T-helper 2 cell treated with Interferon-gamma antibody and Interleukin-4, amounts not matched to agents 5 μg/mL and 100 μg/mL, for 36 hours (primary cell): ENCODE measurements around the gene NDUFS1.
A peak's percentile ranks its signal among the peaks of the same experiment; 100 is the strongest.
"Not testable (repeated sequence)": the region's sequence is repeated elsewhere in the genome, so short reads cannot be mapped to it uniquely, and the experiment has no call there.

ENCODE experiments used
- DNase-seq: peaks from one replicate; pipeline ENCODE4 v3.0.0; 2021; ENCODE audit warnings: low spot score
- H3K27ac Mint-ChIP-seq: one replicate; pipeline ENCODE4 v1.8.0; 2021; ENCODE audit warnings: mild to moderate bottlenecking, mixed read lengths
- H3K27me3 Mint-ChIP-seq: one replicate; pipeline ENCODE4 v1.8.0; 2021; ENCODE audit warnings: low read depth, mixed read lengths
- H3K36me3 Mint-ChIP-seq: one replicate; pipeline ENCODE4 v1.8.0; 2021; ENCODE audit warnings: low read depth, mixed read lengths
- H3K4me1 Mint-ChIP-seq: one replicate; pipeline ENCODE4 v1.8.0; 2021; ENCODE audit warnings: low read depth, mixed read lengths
- H3K4me3 Mint-ChIP-seq: one replicate; pipeline ENCODE4 v1.8.0; 2022; ENCODE audit warnings: mild to moderate bottlenecking, moderate library complexity, mixed read lengths
- H3K9me3 Mint-ChIP-seq: one replicate; pipeline ENCODE4 v1.8.0; 2021; ENCODE audit warnings: mixed read lengths

The NDUFS1 gene

DNA sequence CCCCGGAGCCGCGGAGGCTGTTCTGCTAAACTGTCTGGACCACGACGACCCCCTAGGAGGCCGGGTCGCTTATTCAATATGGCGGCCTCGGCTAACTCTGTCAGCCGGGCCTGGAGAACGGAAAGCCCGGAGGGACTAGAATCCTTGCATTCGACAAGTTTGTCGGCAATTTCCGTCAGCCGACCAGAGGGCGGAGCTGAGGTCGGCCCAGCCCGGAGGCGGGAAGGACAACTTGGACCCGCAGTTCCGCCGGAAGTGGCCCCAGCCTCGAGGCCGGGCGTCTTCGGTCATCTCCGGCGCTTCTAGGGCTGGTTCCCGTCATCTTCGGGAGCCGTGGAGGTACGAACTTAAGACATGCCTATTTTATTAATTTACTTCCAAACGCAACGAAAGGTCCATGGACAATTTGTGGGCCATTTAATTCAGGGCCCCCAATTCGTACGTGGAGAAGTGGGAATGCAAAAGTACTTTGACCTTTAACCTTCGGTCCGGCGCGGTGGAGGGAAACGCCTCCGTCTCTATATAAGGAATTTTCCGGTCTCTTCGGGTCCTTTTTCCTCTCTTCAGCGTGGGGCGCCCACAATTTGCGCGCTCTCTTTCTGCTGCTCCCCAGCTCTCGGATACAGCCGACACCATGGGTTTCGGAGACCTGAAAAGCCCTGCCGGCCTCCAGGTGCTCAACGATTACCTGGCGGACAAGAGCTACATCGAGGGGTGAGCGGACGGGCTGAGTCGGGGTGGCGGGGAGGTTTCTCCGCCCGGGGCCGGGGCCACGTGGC, at the start of gene NDUFS1, which contains the start of gene EEF1B2:
NDUFS1 (minus strand) TSS at position 99 of the 779 bp plus-strand sequence. CDS start 5,766 bp downstream, outside the sequence.
EEF1B2 (plus strand) TSS at position 550 of the 779 bp plus-strand sequence; CDS start at position 635, 85 bp downstream.
- peak; percentile 98 for DNase-seq
- Mint-ChIP-seq H3K27me3 (no peaks in the 10 kb centered on the region), H3K9me3 (no peaks in the 10 kb centered on the region), H3K27ac (peak within 1 kb of the TSS; percentile 96), H3K36me3 (peaks cover 59% of the 10 kb centered on the region), H3K4me3 (peak within 1 kb of the TSS; percentile 93), H3K4me1 (peaks cover 33% of the 10 kb centered on the region)

DNA sequence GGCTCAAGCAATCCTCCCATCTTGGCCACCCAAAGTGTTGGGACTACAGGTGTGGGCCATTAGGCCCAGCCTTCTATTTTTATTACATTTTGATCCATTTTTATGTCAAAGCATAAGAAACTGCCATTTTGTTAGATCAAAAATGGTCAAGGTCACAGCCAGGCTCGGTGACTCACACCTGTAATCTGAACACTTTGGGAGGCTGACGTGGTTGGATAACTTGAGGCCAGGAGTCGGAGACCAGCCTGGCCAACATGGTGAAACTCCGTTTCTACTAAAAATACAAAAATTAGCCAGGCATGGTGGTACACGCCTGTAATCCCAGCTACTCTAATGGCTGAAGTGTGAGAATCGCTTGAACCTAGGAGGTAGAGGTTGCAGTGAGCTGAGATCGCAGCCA, 49.7 kb upstream of the NDUFS1 start:
- H3K36me3 Mint-ChIP-seq = no peaks in the 10 kb centered on the region
- DNase-seq = no peak
- peaks cover 5% of the 10 kb centered on the region for H3K4me1 Mint-ChIP-seq
- H3K27me3 Mint-ChIP-seq = peaks cover 6% of the 10 kb centered on the region
- H3K9me3 Mint-ChIP-seq = no peaks in the 10 kb centered on the region
- H3K4me3 Mint-ChIP-seq = no peak overlapping the region
- no peak overlapping the region for H3K27ac Mint-ChIP-seq

DNA sequence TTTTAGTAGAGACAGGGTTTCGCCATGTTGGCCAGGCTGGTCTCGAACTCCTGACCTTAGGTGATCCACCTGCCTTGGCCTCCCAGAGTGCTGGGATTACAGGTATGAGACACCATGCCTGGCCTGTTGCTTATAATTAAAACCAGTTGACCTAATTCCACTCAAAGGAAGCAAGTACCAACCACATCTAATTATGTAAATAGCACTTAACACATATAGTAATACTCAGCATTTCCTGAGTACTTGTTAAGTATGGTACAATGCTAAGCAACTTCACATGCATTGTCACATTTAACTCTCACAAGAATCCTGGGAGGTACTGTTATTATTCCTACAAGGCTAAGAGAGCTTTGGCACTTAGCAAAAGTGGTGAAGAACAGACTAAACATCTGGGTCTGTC, 48.1 kb upstream of the NDUFS1 start:
- DNase-seq, H3K27me3 Mint-ChIP-seq: not testable (repeated sequence)

DNA sequence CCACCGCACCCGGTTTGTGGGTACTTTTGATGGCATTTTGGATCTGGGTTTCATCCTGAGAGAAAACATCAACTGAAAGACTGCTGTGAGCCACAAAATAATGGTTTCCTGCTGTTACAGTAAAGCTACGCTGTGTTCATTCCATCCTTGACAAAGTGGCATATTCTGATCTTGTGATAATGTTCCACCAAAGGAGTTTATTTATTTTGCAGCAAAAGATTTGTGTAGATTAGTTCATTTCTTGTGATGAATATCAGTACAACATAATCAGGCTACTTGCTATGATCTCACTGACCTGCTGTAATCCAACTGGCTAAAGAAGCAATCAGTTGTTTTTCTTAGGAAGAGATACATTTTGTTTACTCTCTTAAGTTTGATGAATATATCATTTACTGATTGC, 45.5 kb upstream of the NDUFS1 start:
- Mint-ChIP-seq H3K27ac (no peak overlapping the region), H3K36me3 (no peaks in the 10 kb centered on the region), H3K4me1 (peaks cover 5% of the 10 kb centered on the region), H3K27me3 (no peaks in the 10 kb centered on the region), H3K4me3 (no peak overlapping the region), H3K9me3 (no peaks in the 10 kb centered on the region)
- no peak for DNase-seq

More for the DNA sequence above, 48.1 kb upstream of the NDUFS1 start:
- not testable (repeated sequence) for H3K4me1 Mint-ChIP-seq, H3K36me3 Mint-ChIP-seq, H3K4me3 Mint-ChIP-seq, H3K9me3 Mint-ChIP-seq, H3K27ac Mint-ChIP-seq

DNA sequence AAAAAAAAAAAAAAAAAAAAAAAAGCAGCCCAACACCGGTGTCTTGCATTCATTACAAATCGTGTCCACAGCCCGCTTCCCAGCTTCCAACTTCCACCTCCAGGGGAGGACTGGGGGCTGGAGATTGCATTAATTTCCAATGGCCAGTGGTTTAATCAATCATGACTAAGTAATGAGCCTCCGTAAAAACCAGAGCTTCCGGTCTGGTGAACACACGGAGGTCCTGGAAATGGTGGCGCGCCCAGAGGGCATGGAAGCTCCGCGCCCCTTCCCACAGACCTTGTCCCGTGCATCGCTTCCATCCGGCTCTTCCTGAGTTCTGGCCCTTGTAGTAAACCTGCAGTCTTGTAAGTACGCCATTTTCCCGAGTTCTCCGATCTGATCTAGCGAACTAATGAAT, 44.1 kb upstream of the NDUFS1 start:
- no peaks in the 10 kb centered on the region for H3K27me3 Mint-ChIP-seq
- no peak overlapping the region for H3K4me3 Mint-ChIP-seq
- H3K4me1 Mint-ChIP-seq = peaks cover 5% of the 10 kb centered on the region
- no peak for DNase-seq
- no peaks in the 10 kb centered on the region for H3K9me3 Mint-ChIP-seq
- no peaks in the 10 kb centered on the region for H3K36me3 Mint-ChIP-seq
- H3K27ac Mint-ChIP-seq = no peak overlapping the region

DNA sequence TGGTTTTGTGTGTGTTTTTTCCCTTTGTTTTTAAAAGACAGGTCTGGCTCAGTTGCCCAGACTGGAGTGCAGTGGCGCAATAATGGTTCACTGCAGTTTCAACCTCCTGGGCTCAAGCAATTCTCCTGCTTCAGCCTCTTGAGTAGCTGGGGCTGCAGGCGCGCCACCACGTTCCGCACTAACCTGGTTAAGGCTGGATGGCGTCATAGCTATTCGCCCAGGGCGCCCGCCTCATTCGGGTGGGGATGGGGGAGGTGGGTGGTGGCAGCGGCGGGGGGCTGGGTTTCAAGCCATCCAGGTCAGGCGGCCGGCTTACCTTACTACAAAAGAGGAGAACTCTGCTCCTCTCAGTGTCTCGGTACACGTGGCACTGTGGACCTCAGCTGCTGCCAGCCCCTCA, 43.2 kb upstream of the NDUFS1 start:
- peaks cover 5% of the 10 kb centered on the region for H3K4me1 Mint-ChIP-seq
- H3K27ac Mint-ChIP-seq = no peak overlapping the region
- no peak for DNase-seq
- no peaks in the 10 kb centered on the region for H3K27me3 Mint-ChIP-seq
- H3K4me3 Mint-ChIP-seq = no peak overlapping the region
- H3K9me3 Mint-ChIP-seq = no peaks in the 10 kb centered on the region
- no peaks in the 10 kb centered on the region for H3K36me3 Mint-ChIP-seq

DNA sequence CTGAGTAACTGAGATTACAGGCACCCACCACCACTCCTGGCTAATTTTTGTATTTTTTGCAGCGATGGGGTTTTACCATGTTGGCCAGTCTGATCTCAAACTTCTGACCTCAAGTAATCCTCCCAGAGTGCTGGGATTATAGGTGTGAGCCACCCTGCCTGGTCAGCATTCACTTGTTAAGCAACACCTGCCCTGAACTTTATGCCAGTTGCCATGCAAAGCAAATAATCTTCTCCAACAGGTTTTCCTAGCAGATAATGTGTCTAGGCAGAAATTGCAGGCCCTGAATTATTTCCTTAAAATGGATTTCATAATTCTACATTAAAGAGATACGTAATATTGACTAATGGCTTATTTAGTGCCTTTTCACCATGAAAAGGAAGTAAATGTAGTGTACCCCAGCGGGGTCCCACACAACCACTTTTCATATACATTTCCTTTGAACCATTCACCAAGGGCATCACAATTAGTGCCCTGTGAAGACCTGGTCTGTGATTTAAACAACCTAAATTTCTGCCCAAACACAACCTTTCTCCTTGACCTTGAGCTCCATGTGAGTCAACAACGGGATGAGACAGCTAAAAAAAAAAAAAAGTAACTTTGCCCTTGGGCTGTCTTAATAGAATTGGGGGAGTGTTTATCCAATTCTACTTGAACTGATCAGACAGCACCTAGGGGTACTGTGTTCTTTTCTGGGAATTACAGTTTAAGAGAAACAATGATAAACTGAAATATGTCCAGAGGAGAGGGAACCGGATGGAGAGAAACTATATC, 42.0 kb upstream of the NDUFS1 start:
- Mint-ChIP-seq H3K27ac (no peak overlapping the region), H3K36me3 (no peaks in the 10 kb centered on the region), H3K4me1 (peaks cover 5% of the 10 kb centered on the region), H3K4me3 (no peak overlapping the region), H3K27me3 (peaks cover 3% of the 10 kb centered on the region), H3K9me3 (no peaks in the 10 kb centered on the region)
- no peak for DNase-seq

DNA sequence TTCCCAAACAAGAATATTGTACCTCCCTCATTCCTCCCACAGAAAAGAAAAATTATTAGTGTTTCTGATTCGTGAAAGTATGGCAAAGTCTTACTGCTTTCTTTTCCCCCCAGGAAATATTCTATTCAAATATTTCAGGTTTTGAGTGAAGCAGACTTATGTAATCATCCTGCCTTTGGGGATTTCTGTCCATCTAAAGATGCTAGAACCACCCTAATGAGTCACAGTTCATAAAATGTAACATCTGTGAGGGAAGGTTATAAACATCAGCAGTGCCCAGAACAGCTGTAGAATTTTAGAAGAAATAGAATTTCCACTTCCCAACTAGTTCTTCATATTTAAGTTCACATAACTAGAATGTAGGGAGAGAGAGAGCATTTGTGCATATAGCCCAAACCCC, 39.4 kb upstream of the NDUFS1 start:
- H3K27ac Mint-ChIP-seq = no peak overlapping the region
- DNase-seq = no peak
- H3K9me3 Mint-ChIP-seq = no peaks in the 10 kb centered on the region
- H3K36me3 Mint-ChIP-seq = no peaks in the 10 kb centered on the region
- H3K4me1 Mint-ChIP-seq = no peaks in the 10 kb centered on the region
- H3K27me3 Mint-ChIP-seq = peaks cover 3% of the 10 kb centered on the region
- no peak overlapping the region for H3K4me3 Mint-ChIP-seq

DNA sequence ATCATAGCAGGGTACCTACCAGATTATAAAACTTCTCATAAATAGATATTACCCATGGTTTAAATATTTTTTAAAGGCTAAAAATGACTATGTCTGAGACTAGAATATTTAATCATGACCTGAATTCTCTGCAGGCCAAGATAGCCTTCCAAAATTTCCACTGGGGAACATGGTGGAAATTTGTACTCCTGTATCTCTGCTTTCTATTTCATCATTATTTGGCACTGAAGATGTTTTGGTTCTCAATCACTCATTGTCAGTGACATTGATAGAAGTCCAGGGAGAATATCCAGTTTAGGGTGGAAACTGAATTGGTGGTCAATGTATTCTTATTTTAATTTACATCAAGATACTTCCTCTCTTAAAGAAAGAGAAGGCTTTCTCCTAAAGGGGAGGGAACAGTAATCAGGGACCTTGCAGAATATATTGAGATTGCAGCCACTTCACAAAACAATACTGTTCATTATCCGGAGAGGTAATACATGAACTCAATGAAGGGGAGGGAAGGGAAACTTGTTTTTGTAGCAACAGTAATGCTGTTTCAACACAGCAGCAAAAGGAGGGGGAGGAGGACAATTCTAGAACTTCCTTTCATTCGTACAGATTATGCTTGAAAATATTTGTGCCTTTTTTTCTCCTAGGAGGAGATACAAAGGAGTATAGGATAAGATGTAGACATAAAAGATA, 34.6 kb upstream of the NDUFS1 start:
- Mint-ChIP-seq H3K27me3 (peaks cover 18% of the 10 kb centered on the region), H3K27ac (no peak overlapping the region), H3K4me1 (no peaks in the 10 kb centered on the region), H3K9me3 (no peaks in the 10 kb centered on the region), H3K36me3 (no peaks in the 10 kb centered on the region), H3K4me3 (no peak overlapping the region)
- no peak for DNase-seq

DNA sequence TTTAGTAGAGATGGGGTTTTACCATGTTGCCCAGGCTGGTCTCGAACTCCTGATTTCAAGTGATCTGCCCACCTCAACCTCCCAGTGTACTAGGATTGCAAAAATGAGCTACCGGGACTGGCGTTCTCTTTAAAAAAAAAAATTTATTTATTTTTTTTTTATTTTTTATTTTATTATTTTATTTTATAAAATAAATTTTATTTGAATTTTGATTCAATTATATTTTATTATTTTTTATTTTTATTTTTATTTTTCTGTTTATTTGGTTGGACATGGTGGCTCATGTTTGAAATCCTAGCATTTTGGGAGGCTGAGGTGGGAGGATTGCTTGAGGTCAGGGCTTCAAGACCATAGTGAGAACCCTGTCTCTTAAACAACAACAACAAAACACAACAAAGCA, 32.9 kb upstream of the NDUFS1 start:
- Mint-ChIP-seq H3K4me1 (no peaks in the 10 kb centered on the region), H3K27me3 (peaks cover 22% of the 10 kb centered on the region), H3K27ac (no peak overlapping the region), H3K36me3 (no peaks in the 10 kb centered on the region), H3K4me3 (no peak overlapping the region), H3K9me3 (no peaks in the 10 kb centered on the region)
- no peak for DNase-seq

DNA sequence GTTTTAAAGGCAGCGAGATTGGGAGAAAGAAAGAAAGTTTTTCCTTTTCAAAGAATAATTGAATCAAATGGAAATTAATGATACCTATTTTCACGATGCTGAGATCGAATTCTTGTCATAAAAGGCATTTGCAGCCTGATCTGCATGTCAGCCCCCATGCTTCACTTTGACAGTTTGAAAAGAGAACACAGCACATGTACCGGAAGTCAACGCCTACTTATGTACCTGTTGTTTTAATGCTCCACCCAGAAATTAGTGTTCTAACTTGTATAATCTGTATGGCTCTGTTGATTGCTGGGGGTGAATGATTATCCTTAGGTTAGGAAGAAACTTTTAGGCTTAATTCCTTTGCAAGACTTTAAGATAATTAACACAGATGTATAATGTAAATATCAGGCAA, 31.4 kb upstream of the NDUFS1 start:
- Mint-ChIP-seq H3K9me3 (no peaks in the 10 kb centered on the region), H3K4me3 (no peak overlapping the region), H3K36me3 (no peaks in the 10 kb centered on the region), H3K27me3 (peaks cover 20% of the 10 kb centered on the region), H3K27ac (no peak overlapping the region), H3K4me1 (no peaks in the 10 kb centered on the region)
- DNase-seq = no peak

DNA sequence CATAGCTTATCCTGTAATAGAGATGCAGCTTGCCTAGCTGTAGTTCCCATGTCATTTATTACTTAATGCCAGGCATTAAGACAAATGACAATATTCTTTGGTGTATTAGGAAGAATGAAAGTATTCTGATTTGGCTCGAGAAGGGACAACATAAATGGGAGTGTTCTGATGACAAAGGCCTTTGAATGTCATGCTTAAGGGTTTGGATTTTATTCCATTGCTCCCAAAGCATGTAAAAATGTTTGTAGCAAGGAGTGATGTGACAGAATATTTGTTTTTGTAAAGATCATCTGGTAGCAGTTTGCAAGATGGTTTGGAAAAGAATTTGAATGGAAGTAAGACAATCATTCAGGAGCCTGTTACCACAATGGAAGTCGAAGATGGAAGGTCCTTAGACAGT, 30.9 kb upstream of the NDUFS1 start:
- Mint-ChIP-seq H3K4me1 (no peaks in the 10 kb centered on the region), H3K27ac (no peak overlapping the region), H3K4me3 (no peak overlapping the region), H3K36me3 (no peaks in the 10 kb centered on the region), H3K9me3 (no peaks in the 10 kb centered on the region), H3K27me3 (peaks cover 24% of the 10 kb centered on the region)
- no peak for DNase-seq

DNA sequence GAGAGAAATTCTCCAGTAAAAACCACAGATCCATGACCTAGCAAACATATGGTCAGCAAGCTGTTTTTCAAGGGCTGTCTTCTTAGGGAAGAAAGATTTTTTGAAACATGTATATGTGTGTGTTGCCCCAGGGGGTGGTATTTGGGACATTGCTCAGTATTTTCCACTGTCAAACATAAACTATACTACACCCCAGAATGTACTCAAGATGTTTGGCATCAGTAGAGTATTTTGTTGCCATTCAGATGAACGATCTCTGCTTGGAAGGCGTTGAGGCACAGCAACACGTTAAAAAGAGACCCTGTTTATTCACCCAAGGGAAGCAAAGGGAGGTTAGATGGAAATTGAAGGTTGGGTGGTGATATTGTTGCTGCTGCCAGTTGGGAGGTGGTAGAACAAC, 30.4 kb upstream of the NDUFS1 start:
- H3K27me3 Mint-ChIP-seq = peaks cover 24% of the 10 kb centered on the region
- DNase-seq = no peak
- H3K27ac Mint-ChIP-seq = no peak overlapping the region
- no peaks in the 10 kb centered on the region for H3K4me1 Mint-ChIP-seq
- H3K36me3 Mint-ChIP-seq = no peaks in the 10 kb centered on the region
- no peaks in the 10 kb centered on the region for H3K9me3 Mint-ChIP-seq
- H3K4me3 Mint-ChIP-seq = no peak overlapping the region

DNA sequence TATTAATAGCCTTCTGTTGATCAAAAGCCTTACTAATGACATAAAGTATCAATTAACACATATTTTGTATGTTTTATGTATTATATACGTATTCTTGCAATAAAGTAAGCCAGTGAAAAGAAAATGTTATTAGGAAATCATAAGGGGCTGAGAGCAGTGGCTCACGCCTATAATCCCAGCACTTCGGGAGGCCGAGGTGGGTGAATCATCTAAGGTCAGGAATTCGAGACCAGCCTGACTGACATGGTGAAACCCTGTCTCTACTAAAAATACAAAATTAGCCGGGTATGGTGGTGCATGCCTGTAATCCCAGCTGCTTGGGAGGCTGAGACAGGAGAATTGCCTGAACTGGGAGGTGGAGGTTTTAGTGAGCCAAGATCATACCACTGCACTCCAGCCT, 22.3 kb upstream of the NDUFS1 start:
- not testable (repeated sequence) for H3K4me3 Mint-ChIP-seq, H3K9me3 Mint-ChIP-seq, H3K4me1 Mint-ChIP-seq, H3K27ac Mint-ChIP-seq, DNase-seq, H3K36me3 Mint-ChIP-seq, H3K27me3 Mint-ChIP-seq
